22Rv1 (cell line): ENCODE results near the gene MYL1.

Experiments used
- CTCF ChIP-seq: fragments of 450-650 bp; IDR thresholded peaks from 2 replicates; pipeline ENCODE4 v1.5.1; 2017; ENCODE audit warnings: mild to moderate bottlenecking
- ZFX ChIP-seq: fragments of 450-650 bp; IDR thresholded peaks from 2 replicates; pipeline ENCODE4 v1.6.1; 2017; ENCODE audit warnings: antibody characterized with exemption, borderline replicate concordance

DNA sequence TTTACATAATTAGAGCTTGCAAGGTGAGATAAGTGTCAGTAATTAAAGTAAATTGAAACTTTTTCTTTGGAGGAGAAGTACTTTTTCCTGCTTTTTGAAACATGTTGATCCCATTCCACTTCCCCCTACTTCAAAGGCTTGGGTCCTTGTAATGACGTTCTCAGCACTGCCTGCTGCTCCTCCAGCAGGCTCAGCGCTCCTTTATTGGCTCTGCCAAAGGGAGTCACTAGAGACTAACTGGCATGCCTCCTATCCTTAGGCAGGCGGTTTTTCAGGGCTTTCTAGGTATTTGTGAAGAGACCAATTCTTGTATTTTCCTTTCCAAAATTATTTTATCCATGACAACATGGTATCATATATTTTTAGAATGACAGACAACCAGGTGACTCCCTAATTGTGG is 45.8 kb downstream of the MYL1 start:
- TF ChIP-seq CTCF (no peak), ZFX (no peak)
